Measurements from ENCODE around the gene BMPR1A. TPM values are rescaled to one million over a fixed set of nuclear protein-coding genes. Genes with fewer than 3 reads are reported as not detected.

Gene BMPR1A
- polyA plus RNA-seq, 2 of the 4 experiments (the other 2 are of a cell fraction), result 25.5 to 39.0 TPM

- TF ChIP-seq, protein P1, sequence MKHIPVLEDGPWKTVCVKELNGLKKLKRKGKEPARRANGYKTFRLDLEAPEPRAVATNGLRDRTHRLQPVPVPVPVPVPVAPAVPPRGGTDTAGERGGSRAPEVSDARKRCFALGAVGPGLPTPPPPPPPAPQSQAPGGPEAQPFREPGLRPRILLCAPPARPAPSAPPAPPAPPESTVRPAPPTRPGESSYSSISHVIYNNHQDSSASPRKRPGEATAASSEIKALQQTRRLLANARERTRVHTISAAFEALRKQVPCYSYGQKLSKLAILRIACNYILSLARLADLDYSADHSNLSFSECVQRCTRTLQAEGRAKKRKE (CRISPR knock-in tag; IDR thresholded peaks at IDR 0.05; ENCODE audit: low read depth), result no peak
- TF ChIP-seq, protein P2, sequence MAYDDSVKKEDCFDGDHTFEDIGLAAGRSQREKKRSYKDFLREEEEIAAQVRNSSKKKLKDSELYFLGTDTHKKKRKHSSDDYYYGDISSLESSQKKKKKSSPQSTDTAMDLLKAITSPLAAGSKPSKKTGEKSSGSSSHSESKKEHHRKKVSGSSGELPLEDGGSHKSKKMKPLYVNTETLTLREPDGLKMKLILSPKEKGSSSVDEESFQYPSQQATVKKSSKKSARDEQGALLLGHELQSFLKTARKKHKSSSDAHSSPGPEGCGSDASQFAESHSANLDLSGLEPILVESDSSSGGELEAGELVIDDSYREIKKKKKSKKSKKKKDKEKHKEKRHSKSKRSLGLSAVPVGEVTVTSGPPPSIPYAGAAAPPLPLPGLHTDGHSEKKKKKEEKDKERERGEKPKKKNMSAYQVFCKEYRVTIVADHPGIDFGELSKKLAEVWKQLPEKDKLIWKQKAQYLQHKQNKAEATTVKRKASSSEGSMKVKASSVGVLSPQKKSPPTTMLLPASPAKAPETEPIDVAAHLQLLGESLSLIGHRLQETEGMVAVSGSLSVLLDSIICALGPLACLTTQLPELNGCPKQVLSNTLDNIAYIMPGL (CRISPR knock-in tag; IDR thresholded peaks at IDR 0.05; ENCODE audit: borderline replicate concordance), result no peak
- TF ChIP-seq FOXS1 (CRISPR knock-in tag; IDR thresholded peaks at IDR 0.05), result no peak
- FAIRE-seq (no peak), DNase-seq (ENCODE audit: low read depth in 1 of 2, low spot score in 1 of 2) (no peak), ATAC-seq (no peak)
- 85% methylated on average over 5 of the region's 5 CpGs for WGBS (ENCODE audit: missing lambda C conversion rate)
- ChIA-PET CTCF (interaction anchor here (1.2 kb wide), 1 partner anchor 33 kb away, joined by 3 read pairs; no protein-coding TSS in a partner anchor), POLR2A (no interaction called here)
- H3K27ac ChIP-seq, result no peak overlapping the region
- no peak overlapping the region for H3K4me3 ChIP-seq
- H3K4me2 ChIP-seq, result no peak overlapping the region
- no peaks in the 10 kb centered on the region for H3K4me1 ChIP-seq
- H3K9me3 ChIP-seq, result no peaks in the 10 kb centered on the region
These were observed 59.2 kb downstream of the BMPR1A start for GRCh38 chr10:86815640-86816039.

GRCh38 chr10:86817246-86817645 is 60.8 kb downstream of the BMPR1A start:
- Histone ChIP-seq H3K4me1 (no peaks in the 10 kb centered on the region), H3K9me3 (no peaks in the 10 kb centered on the region), H3K4me3 (no peak overlapping the region), H3K4me2 (no peak overlapping the region), H3K27ac (no peak overlapping the region)
- DNase-seq (ENCODE audit: low read depth in 1 of 2, low spot score in 1 of 2) (no peak), FAIRE-seq (no peak), ATAC-seq (no peak)
- CTCF ChIA-PET, result no interaction called here
- WGBS (ENCODE audit: missing lambda C conversion rate), result 91% methylated on average over 2 of the region's 2 CpGs
- no peak for TF ChIP-seq USF2 (IDR thresholded peaks at IDR 0.05)
- POLR2A ChIA-PET, result no interaction called here

DNA sequence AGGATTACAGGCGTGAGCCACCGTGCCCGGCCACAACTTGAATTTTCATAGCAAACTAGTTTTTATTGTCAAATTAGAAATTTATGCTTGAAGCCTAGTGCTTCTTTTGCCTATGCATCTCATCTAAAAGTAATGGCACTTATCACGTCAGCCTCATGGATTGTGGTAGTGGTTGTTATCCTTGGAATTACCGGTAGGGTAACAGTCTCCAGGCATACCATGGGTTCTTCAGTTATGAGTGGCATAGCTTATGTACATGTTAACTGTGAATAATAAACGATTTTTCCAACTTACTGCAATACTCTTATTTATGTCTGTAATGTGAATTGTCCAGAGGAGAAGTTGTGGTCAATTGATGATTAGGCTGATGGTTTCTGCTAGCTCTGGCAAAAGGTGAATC is 63.1 kb downstream of the BMPR1A start:
- no peak overlapping the region for H3K4me3 ChIP-seq
- no peak overlapping the region for H3K4me2 ChIP-seq
- 74% methylated on average over 6 of the region's 6 CpGs for WGBS (ENCODE audit: missing lambda C conversion rate)
- CTCF ChIA-PET, result interaction anchor here (0.6 kb wide), 1 partner anchor 173 kb away, joined by 3 read pairs; no protein-coding TSS in a partner anchor
- H3K4me1 ChIP-seq, result no peaks in the 10 kb centered on the region
- H3K27ac ChIP-seq, result no peak overlapping the region
- ATAC-seq (no peak), FAIRE-seq (no peak), DNase-seq (ENCODE audit: low read depth in 1 of 2, low spot score in 1 of 2) (no peak)
- no peaks in the 10 kb centered on the region for H3K9me3 ChIP-seq
- TF ChIP-seq ESRRA (IDR thresholded peaks at IDR 0.05; ENCODE audit: borderline replicate concordance, low read length) (no peak), CBX8 (IDR thresholded peaks at IDR 0.05) (no peak), NFE2L2 (conservative IDR thresholded peaks at IDR 0.05; ENCODE audit: low read length) (no peak), CEBPB (IDR thresholded peaks at IDR 0.05) (no peak)
- POLR2A ChIA-PET, result no interaction called here

GRCh38 chr10:86820509-86820908 is 64.1 kb downstream of the BMPR1A start:
- TF ChIP-seq HEYL (CRISPR knock-in tag; IDR thresholded peaks at IDR 0.05) (no peak), JUNB (IDR thresholded peaks at IDR 0.05) (no peak), ZFP36 (IDR thresholded peaks at IDR 0.05; ENCODE audit: borderline replicate concordance, partially characterized antibody) (no peak), ESRRA (IDR thresholded peaks at IDR 0.05; ENCODE audit: borderline replicate concordance, low read length) (no peak)
- FAIRE-seq, result no peak
- no peak overlapping the region for H3K27ac ChIP-seq
- no peak overlapping the region for H3K4me2 ChIP-seq
- H3K9me3 ChIP-seq, result no peaks in the 10 kb centered on the region
- ATAC-seq, result no peak
- no peak for DNase-seq (ENCODE audit: low read depth in 1 of 2, low spot score in 1 of 2)
- no peak overlapping the region for H3K4me3 ChIP-seq
- no peaks in the 10 kb centered on the region for H3K4me1 ChIP-seq
- POLR2A ChIA-PET, result no interaction called here
- 92% methylated on average over 5 of the region's 5 CpGs for WGBS (ENCODE audit: missing lambda C conversion rate)
- CTCF ChIA-PET, result interaction anchor here (0.7 to 1.1 kb wide), 2 partner anchors 9 to 91 kb away, joined by 3 read pairs; no protein-coding TSS in a partner anchor

- H3K27ac ChIP-seq, result no peak overlapping the region
- no peak overlapping the region for H3K4me2 ChIP-seq
- no peaks in the 10 kb centered on the region for H3K4me1 ChIP-seq
- H3K9me3 ChIP-seq, result no peaks in the 10 kb centered on the region
- CTCF ChIA-PET, result interaction anchor here (1.1 to 1.6 kb wide), 2 partner anchors 10 to 90 kb away, joined by 3 to 4 read pairs; no protein-coding TSS in a partner anchor
- FAIRE-seq (no peak), DNase-seq (ENCODE audit: low read depth in 1 of 2, low spot score in 1 of 2) (no peak), ATAC-seq (no peak)
- WGBS (ENCODE audit: missing lambda C conversion rate), result 74% methylated on average over 6 of the region's 6 CpGs
- POLR2A ChIA-PET, result no interaction called here
- H3K4me3 ChIP-seq, result no peak overlapping the region
- TF ChIP-seq HDAC2 (IDR thresholded peaks at IDR 0.05) (no peak), CBX8 (IDR thresholded peaks at IDR 0.05) (no peak), EHMT2 (IDR thresholded peaks at IDR 0.05; ENCODE audit: low read depth) (no peak), ZNF302 (CRISPR knock-in tag; IDR thresholded peaks at IDR 0.05) (no peak), USF2 (IDR thresholded peaks at IDR 0.05) (no peak), JUN (IDR thresholded peaks at IDR 0.05) (no peak), SMC3 (IDR thresholded peaks at IDR 0.05) (no peak), HES2 (IDR thresholded peaks at IDR 0.05) (no peak)
- TF ChIP-seq, protein P2 (CRISPR knock-in tag; IDR thresholded peaks at IDR 0.05; ENCODE audit: borderline replicate concordance), result no peak
These were observed 65.1 kb downstream of the BMPR1A start for GRCh38 chr10:86821388-86821999.
